HG03108 (cell line): ENCODE measurements around the gene COL1A2.

Experiments
- ATAC-seq: cut with Tn5 transposase; IDR thresholded peaks from one replicate; pipeline ENCODE4 v1.9.1; 2021; ENCODE audit warnings: moderate library complexity; ENCODE audit not compliant: unreplicated experiment

COL1A2 gene

DNA sequence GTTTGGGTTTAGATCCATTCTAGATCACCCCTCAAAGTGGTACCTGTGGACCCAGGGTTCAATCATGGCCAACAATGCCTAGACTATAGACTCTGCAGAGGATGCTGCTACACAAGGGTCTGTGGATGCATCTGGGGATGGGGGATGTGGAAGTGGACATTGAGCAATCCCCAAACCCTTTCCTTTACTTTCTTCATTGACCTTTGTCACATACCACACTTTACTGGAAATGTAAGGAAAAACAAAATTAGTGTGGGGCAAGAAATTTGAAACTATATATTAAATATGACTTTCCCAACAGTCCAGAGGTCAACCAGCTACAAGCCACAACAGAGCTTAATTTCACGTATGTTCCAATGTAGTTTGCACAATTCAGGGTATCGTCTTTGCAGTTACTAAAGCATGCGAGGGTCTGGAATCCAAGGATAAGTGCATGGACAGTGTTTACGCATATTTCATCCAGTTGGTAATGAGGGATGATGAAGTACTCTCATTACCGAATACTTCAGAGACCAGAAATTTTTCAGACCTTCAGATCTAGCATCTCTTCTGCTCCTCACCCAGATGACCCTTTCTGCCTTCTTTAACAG, 81.7 kb downstream of the COL1A2 start:
- no peak for ATAC-seq

DNA sequence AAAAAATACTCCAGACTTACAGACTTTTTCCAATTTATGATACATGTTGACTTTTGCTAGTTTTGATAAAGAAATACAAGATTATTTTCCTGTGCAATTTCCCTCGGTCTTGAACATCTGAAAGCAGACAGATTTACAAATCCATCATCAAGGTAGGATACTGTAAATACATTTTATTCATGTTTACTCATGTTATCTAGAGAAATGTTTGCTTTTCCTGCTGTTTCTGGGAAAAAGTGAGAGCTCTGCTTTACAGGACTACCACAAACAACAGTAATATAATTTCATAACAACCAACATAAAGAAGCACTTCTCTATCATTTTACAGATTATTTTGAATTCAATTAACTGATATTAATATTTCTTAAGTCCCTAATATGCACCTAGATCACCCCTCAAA, 83.2 kb downstream of the COL1A2 start:
- ATAC-seq = no peak

DNA sequence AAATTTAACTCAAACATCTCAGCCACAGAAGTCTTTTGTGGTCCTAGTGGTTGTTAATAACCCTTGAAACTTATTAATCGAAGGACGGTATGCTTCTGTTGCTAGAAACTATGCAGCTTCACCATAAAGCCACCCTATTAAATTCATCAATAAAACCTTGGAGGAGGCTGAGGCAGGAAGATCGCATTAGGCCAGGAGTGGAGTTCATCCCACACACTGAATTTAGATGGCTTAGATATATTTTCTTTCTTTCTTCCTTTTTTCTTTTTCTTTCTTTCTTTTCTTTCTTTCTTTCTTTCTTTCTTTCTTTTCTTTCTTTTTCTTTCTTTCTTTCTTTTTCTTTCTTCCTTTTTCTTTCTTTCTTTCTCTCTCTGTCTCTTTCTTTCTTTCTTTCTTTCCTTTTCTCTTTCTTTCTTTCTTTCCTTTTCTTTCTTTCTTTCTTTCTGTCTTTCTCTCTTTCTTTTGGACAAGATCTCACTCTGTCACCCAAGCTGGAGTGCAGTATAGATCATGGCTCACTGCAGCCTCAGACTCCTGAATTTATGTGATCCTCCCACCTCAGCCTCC, 84.0 kb downstream of the COL1A2 start:
- ATAC-seq = no peak
